B cell (primary cell): Measurements from ENCODE around the gene PRR33. TPM values are rescaled to one million over a fixed set of nuclear protein-coding genes. Genes with fewer than 3 reads are reported as not detected.

ENCODE experiments used
- ATAC-seq: fragments of 200-7000 bp; cut with Tn5 transposase; one replicate; pipeline ENCODE4 v1.10.0; 2021; ENCODE audit warnings: low read depth, mild to moderate bottlenecking, moderate number of reproducible peaks, moderate library complexity
- CTCF ChIA-PET: fragments of 350-600 bp; sonication (Branson Sonifier 250); formaldehyde crosslinking; loops from one replicate; lab custom pipeline; 2021; ENCODE audit warnings: antibody characterized with exemption, inconsistent platforms; lab: Charles Lee
- POLR2A ChIA-PET: fragments of 350-600 bp; sonication (Branson Sonifier 250); formaldehyde crosslinking; loops from one replicate; lab custom pipeline; 2021; ENCODE audit warnings: antibody characterized with exemption; lab: Charles Lee
- DNase-seq: peaks from one replicate; pipeline ENCODE4 v3.0.0; 2013
- H2AFZ ChIP-seq: 2 replicates; pipeline ENCODE4 v1.6.1; 2012; ENCODE audit warnings: mild to moderate bottlenecking, low read depth, low read length; ENCODE audit not compliant: insufficient read depth, poor library complexity, severe bottlenecking
- H3K27ac ChIP-seq, 2 donors: 1 replicate in 1 of 2; 2 replicates in 1 of 2; pipeline ENCODE4 v1.5.1; 2012 to 2013; ENCODE audit warnings: low read length in 2 of 2, mild to moderate bottlenecking in 2 of 2, moderate library complexity in 1 of 2
- H3K27me3 ChIP-seq, 4 experiments: fragments of 200-600 bp in 1 of 4; sonication (generic) in 1 of 4; replicated peaks in 1 of 4; 1 replicate in 2 of 4; 2 replicates in 2 of 4; pipeline versions ENCODE4 v1.6.1 to v1.7.0; 2013 to 2016; ENCODE audit warnings: low read length in 3 of 4, mild to moderate bottlenecking in 2 of 4, mixed read lengths in 1 of 4, moderate library complexity in 1 of 4; ENCODE audit not compliant: insufficient read depth in 4 of 4, control insufficient read depth in 3 of 4; ENCODE audit errors: control extremely low read depth in 1 of 4
- H3K36me3 ChIP-seq, 2 experiments: replicated peaks in 1 of 2; 1 replicate in 1 of 2; 2 replicates in 1 of 2; pipeline versions ENCODE4 v1.6.1 to v1.7.1; 2013; ENCODE audit warnings: low read length in 1 of 2; ENCODE audit not compliant: insufficient read depth in 2 of 2, control insufficient read depth in 1 of 2; ENCODE audit errors: control extremely low read depth in 1 of 2, extremely low read depth in 1 of 2
- H3K4me1 ChIP-seq, 2 donors: fragments of 200-600 bp in 1 of 2; sonication (generic) in 1 of 2; 1 replicate in 1 of 2; 2 replicates in 1 of 2; pipeline versions ENCODE4 v1.5.1 to v1.6.1; 2013 to 2017; ENCODE audit warnings: low read length in 2 of 2; ENCODE audit not compliant: control insufficient read depth in 2 of 2, insufficient read depth in 2 of 2
- H3K4me2 ChIP-seq: replicated peaks from 2 replicates; pipeline ENCODE3; 2012; ENCODE audit warnings: mild to moderate bottlenecking, low read depth, low read length; ENCODE audit not compliant: poor library complexity, severe bottlenecking
- H3K4me3 ChIP-seq, 5 experiments: fragments of 200-600 bp in 1 of 5; sonication (generic) in 1 of 5; 1 replicate in 3 of 5; 2 replicates in 2 of 5; pipeline versions ENCODE4 v1.5.1 to v1.7.0; 2011 to 2016; ENCODE audit warnings: low read length in 4 of 5, mild to moderate bottlenecking in 4 of 5, low read depth in 2 of 5, control low read depth in 1 of 5, moderate library complexity in 1 of 5; ENCODE audit not compliant: insufficient read depth in 1 of 5; ENCODE audit errors: control extremely low read depth in 1 of 5, extremely low read depth in 1 of 5
- H3K79me2 ChIP-seq: fragments of 200-600 bp; sonication (generic); one replicate; pipeline ENCODE4 v1.6.0; 2016; ENCODE audit warnings: low read length; ENCODE audit not compliant: control insufficient read depth, insufficient read depth
- H3K9ac ChIP-seq: fragments of 200-600 bp; sonication (generic); 2 replicates; pipeline ENCODE4 v1.6.1; 2017; ENCODE audit warnings: mild to moderate bottlenecking, low read length, moderate library complexity
- H3K9me3 ChIP-seq, 3 donors: one replicate each; pipeline versions ENCODE4 v1.6.1 to v1.7.1; 2013; ENCODE audit warnings: low read length in 2 of 3; ENCODE audit not compliant: control insufficient read depth in 2 of 3, insufficient read depth in 1 of 3; ENCODE audit errors: control extremely low read depth in 1 of 3
- H4K20me1 ChIP-seq: 2 replicates; pipeline ENCODE4 v1.6.0; 2012; ENCODE audit warnings: mild to moderate bottlenecking, low read length; ENCODE audit not compliant: insufficient read depth, control insufficient read depth, poor library complexity, severe bottlenecking
- H3K27ac Mint-ChIP-seq: one replicate; pipeline ENCODE4 v1.8.0; 2021; ENCODE audit warnings: mixed read lengths
- H3K27me3 Mint-ChIP-seq: one replicate; pipeline ENCODE4 v1.8.0; 2021; ENCODE audit warnings: mixed read lengths
- H3K4me1 Mint-ChIP-seq: one replicate; pipeline ENCODE4 v1.8.0; 2021; ENCODE audit warnings: mixed read lengths
- H3K4me3 Mint-ChIP-seq: one replicate; pipeline ENCODE4 v1.8.0; 2021; ENCODE audit warnings: mixed read lengths
- H3K9me3 Mint-ChIP-seq: one replicate; pipeline ENCODE4 v1.8.0; 2022; ENCODE audit warnings: mixed read lengths; ENCODE audit not compliant: insufficient read depth
- EZH2 ChIP-seq: IDR thresholded peaks from 2 replicates; pipeline ENCODE4 v1.6.1; 2012; ENCODE audit warnings: borderline replicate concordance, low read depth, mild to moderate bottlenecking, moderate library complexity, low read length; ENCODE audit not compliant: insufficient read depth, poor library complexity, severe bottlenecking
- WGBS: methylation state at CpG from one replicate; pipeline ENCODE4 v1.1.5; 2013; ENCODE audit warnings: missing lambda C conversion rate; ENCODE audit not compliant: insufficient coverage; 5-methylcytosine and 5-hydroxymethylcytosine counted together
- intact Hi-C: fragments of 100-400 bp; cut with micrococcal nuclease; formaldehyde crosslinking; loops from one replicate; pipeline ENCODE4 v1.10.0; 2022
- polyA plus RNA-seq: library from polyadenylated mRNA; depleted of rRNA; stranded (reverse); fragments of >200 nt; gene quantifications from 2 replicates; pipeline ENCODE4 v1.2.3, GENCODE V29; 2012
- total RNA-seq, 2 donors: library from RNA; stranded (reverse); fragments of 120-200 nt in 1 of 2; gene quantifications; 1 replicate in 1 of 2; 2 replicates in 1 of 2; pipeline versions ENCODE4 v1.2.3 to v1.2.4, GENCODE V29; 2013 to 2022
- TF ChIP-seq, protein P1 (sequence below): fragments of 200-600 bp; IDR thresholded peaks from one replicate; pipeline ENCODE4 v1.8.0; 2022; ENCODE audit warnings: antibody characterized with exemption, mild to moderate bottlenecking

PRR33 gene
- total and polyA plus RNA-seq, 2 donors (not counting 1 experiment from before 2014, with no cell fraction given), result not detected

GRCh38 chr11:1882265-1883238, 9.1 kb downstream of the PRR33 start:
- WGBS, result 32% methylated on average over 23 of the region's 23 CpGs
- H3K27ac Mint-ChIP-seq, result peak overlapping the region; percentile 75
- DNase-seq (peak; percentile 86), ATAC-seq (peak; percentile 74)
- peak overlapping the region; percentile 34 for H3K4me3 Mint-ChIP-seq
- TF ChIP-seq EZH2, result no peak
- TF ChIP-seq, protein P1, sequence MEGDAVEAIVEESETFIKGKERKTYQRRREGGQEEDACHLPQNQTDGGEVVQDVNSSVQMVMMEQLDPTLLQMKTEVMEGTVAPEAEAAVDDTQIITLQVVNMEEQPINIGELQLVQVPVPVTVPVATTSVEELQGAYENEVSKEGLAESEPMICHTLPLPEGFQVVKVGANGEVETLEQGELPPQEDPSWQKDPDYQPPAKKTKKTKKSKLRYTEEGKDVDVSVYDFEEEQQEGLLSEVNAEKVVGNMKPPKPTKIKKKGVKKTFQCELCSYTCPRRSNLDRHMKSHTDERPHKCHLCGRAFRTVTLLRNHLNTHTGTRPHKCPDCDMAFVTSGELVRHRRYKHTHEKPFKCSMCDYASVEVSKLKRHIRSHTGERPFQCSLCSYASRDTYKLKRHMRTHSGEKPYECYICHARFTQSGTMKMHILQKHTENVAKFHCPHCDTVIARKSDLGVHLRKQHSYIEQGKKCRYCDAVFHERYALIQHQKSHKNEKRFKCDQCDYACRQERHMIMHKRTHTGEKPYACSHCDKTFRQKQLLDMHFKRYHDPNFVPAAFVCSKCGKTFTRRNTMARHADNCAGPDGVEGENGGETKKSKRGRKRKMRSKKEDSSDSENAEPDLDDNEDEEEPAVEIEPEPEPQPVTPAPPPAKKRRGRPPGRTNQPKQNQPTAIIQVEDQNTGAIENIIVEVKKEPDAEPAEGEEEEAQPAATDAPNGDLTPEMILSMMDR, result peak; percentile 87
- Histone ChIP-seq H3K4me3 (no peak overlapping the region), H4K20me1 (peaks cover 95% of the 10 kb centered on the region), H3K79me2 (peaks cover 32% of the 10 kb centered on the region), H3K27me3 (no peaks in the 10 kb centered on the region), H3K36me3 (peaks cover 13 to 69% of the 10 kb centered on the region in 2 experiments), H3K9ac (no peak overlapping the region), H2AFZ (no peak overlapping the region), H3K27ac (peak overlapping the region in 1 of 2 donors; percentile 72), H3K9me3 (no peaks in the 10 kb centered on the region), H3K4me1 (peaks cover 32 to 47% of the 10 kb centered on the region in 2 donors), H3K4me2 (peak overlapping the region; percentile 61)
- intact Hi-C loops, result loop anchor here (1.0 to 5.0 kb wide), 3 partner anchors 35 to 270 kb away; partner anchors contain the start of gene TNNT3
- CTCF ChIA-PET, result interaction anchor here (0.7 to 3.3 kb wide), 29 partner anchors 8 to 269 kb away, joined by 3 to 104 read pairs (median 5); partner anchors contain the start of genes H19, LSP1 and TNNI2
- no peaks in the 10 kb centered on the region for H3K9me3 Mint-ChIP-seq
- no peaks in the 10 kb centered on the region for H3K27me3 Mint-ChIP-seq
- peaks cover 40% of the 10 kb centered on the region for H3K4me1 Mint-ChIP-seq
- POLR2A ChIA-PET, result interaction anchor here (0.6 to 2.8 kb wide), 10 partner anchors 9 to 118 kb away, joined by 3 to 9 read pairs (median 4); partner anchors contain the start of genes LSP1, PRR33 and TNNI2
